Measurements from ENCODE around the gene KAT8. TPM values are rescaled to one million over a fixed set of nuclear protein-coding genes. Genes with fewer than 3 reads are reported as not detected.

KAT8 gene
- total and polyA plus RNA-seq, 10 of the 15 experiments (the other 5 are each of a cell fraction or from before 2014, with no cell fraction given), result 5.5 to 55.8 (median 39.6) TPM

- TF ChIP-seq YY1 (IDR thresholded peaks at IDR 0.05; ENCODE audit: low read depth, low read length), result peak; percentile 95
- no peak for TF ChIP-seq HDGF (IDR thresholded peaks at IDR 0.05)
- TF ChIP-seq GABPA (IDR thresholded peaks at IDR 0.05; ENCODE audit: low read depth), result no peak
- TF ChIP-seq HDAC6 (IDR thresholded peaks at IDR 0.05; ENCODE audit: unreplicated experiment), result peak; percentile 99
- TF ChIP-seq RAD21 (IDR thresholded peaks at IDR 0.05; ENCODE audit: insufficient read depth, low read depth, low read length), result no peak
- TF ChIP-seq RB1 (IDR thresholded peaks at IDR 0.05; ENCODE audit: borderline replicate concordance), result peak; percentile 84; the same call in 1 of the 2 replicates
- peak; percentile 96 for TF ChIP-seq BACH1 (IDR thresholded peaks at IDR 0.05; ENCODE audit: borderline replicate concordance)
- no peak; the same call in 1 of the 2 replicates for TF ChIP-seq TCF7 (IDR thresholded peaks at IDR 0.05; ENCODE audit: borderline replicate concordance)
- TF ChIP-seq NFXL1 (IDR thresholded peaks at IDR 0.05; ENCODE audit: borderline replicate concordance), result no peak
- peak; percentile 93 for TF ChIP-seq SMAD1 (IDR thresholded peaks at IDR 0.05; ENCODE audit: low read depth, partially characterized antibody)
- TF ChIP-seq ZBTB11 (CRISPR knock-in tag; IDR thresholded peaks at IDR 0.05), result no peak
- TF ChIP-seq, protein P1, sequence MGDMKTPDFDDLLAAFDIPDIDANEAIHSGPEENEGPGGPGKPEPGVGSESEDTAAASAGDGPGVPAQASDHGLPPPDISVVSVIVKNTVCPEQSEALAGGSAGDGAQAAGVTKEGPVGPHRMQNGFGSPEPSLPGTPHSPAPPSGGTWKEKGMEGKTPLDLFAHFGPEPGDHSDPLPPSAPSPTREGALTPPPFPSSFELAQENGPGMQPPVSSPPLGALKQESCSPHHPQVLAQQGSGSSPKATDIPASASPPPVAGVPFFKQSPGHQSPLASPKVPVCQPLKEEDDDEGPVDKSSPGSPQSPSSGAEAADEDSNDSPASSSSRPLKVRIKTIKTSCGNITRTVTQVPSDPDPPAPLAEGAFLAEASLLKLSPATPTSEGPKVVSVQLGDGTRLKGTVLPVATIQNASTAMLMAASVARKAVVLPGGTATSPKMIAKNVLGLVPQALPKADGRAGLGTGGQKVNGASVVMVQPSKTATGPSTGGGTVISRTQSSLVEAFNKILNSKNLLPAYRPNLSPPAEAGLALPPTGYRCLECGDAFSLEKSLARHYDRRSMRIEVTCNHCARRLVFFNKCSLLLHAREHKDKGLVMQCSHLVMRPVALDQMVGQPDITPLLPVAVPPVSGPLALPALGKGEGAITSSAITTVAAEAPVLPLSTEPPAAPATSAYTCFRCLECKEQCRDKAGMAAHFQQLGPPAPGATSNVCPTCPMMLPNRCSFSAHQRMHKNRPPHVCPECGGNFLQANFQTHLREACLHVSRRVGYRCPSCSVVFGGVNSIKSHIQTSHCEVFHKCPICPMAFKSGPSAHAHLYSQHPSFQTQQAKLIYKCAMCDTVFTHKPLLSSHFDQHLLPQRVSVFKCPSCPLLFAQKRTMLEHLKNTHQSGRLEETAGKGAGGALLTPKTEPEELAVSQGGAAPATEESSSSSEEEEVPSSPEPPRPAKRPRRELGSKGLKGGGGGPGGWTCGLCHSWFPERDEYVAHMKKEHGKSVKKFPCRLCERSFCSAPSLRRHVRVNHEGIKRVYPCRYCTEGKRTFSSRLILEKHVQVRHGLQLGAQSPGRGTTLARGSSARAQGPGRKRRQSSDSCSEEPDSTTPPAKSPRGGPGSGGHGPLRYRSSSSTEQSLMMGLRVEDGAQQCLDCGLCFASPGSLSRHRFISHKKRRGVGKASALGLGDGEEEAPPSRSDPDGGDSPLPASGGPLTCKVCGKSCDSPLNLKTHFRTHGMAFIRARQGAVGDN (IDR thresholded peaks at IDR 0.05), result peak; percentile 95
- TF ChIP-seq, protein P2, sequence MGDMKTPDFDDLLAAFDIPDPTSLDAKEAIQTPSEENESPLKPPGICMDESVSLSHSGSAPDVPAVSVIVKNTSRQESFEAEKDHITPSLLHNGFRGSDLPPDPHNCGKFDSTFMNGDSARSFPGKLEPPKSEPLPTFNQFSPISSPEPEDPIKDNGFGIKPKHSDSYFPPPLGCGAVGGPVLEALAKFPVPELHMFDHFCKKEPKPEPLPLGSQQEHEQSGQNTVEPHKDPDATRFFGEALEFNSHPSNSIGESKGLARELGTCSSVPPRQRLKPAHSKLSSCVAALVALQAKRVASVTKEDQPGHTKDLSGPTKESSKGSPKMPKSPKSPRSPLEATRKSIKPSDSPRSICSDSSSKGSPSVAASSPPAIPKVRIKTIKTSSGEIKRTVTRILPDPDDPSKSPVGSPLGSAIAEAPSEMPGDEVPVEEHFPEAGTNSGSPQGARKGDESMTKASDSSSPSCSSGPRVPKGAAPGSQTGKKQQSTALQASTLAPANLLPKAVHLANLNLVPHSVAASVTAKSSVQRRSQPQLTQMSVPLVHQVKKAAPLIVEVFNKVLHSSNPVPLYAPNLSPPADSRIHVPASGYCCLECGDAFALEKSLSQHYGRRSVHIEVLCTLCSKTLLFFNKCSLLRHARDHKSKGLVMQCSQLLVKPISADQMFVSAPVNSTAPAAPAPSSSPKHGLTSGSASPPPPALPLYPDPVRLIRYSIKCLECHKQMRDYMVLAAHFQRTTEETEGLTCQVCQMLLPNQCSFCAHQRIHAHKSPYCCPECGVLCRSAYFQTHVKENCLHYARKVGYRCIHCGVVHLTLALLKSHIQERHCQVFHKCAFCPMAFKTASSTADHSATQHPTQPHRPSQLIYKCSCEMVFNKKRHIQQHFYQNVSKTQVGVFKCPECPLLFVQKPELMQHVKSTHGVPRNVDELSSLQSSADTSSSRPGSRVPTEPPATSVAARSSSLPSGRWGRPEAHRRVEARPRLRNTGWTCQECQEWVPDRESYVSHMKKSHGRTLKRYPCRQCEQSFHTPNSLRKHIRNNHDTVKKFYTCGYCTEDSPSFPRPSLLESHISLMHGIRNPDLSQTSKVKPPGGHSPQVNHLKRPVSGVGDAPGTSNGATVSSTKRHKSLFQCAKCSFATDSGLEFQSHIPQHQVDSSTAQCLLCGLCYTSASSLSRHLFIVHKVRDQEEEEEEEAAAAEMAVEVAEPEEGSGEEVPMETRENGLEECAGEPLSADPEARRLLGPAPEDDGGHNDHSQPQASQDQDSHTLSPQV (IDR thresholded peaks at IDR 0.05), result 0 out of 2 replicates have a peak, but pooled peaks have one; percentile 27
- peak; percentile 65; the same call in 1 of the 2 replicates for TF ChIP-seq REST (IDR thresholded peaks at IDR 0.05; ENCODE audit: low read depth, low read length)
Observed at GRCh38 chr16:31179747-31180459, 62.4 kb downstream of the KAT8 start, which contains the start of gene FUS (continued).

Measured in GM12878 (cell line).